ENCODE measurements around the gene SEMA3A. TPM values are rescaled to one million over a fixed set of nuclear protein-coding genes. Genes with fewer than 3 reads are reported as not detected.

SEMA3A gene
- total and polyA plus RNA-seq, 2 donors (not counting 1 experiment from before 2014, with no cell fraction given): 45.2 to 60.8 TPM

- Histone ChIP-seq H2AFZ (ENCODE audit: low read length) (no peak overlapping the region), H3K9ac (ENCODE audit: insufficient read depth, low read length) (no peak overlapping the region), H3K27me3 (ENCODE audit: control insufficient read depth, insufficient read depth, low read length) (no peaks in the 10 kb centered on the region), H3K4me3 (replicated peaks in 1 of 4; ENCODE audit: control extremely low read depth in 1 of 4, insufficient read depth in 1 of 4, low read depth in 3 of 4, low read length in 4 of 4) (no peak overlapping the region), H3K27ac (ENCODE audit: insufficient read depth, low read length) (no peak overlapping the region), H3K79me2 (ENCODE audit: control insufficient read depth, insufficient read depth, low read length) (no peaks in the 10 kb centered on the region), H4K20me1 (ENCODE audit: control insufficient read depth, extremely low read depth, insufficient read depth, low read length) (no peaks in the 10 kb centered on the region), H3K9me3 (ENCODE audit: control insufficient read depth, insufficient read depth, low read depth, low read length) (no peaks in the 10 kb centered on the region), H3K4me1 (ENCODE audit: control insufficient read depth, extremely low read depth, insufficient read depth, low read length) (no peaks in the 10 kb centered on the region), H3K36me3 (ENCODE audit: control insufficient read depth, insufficient read depth, low read length) (no peaks in the 10 kb centered on the region), H3K4me2 (ENCODE audit: extremely low read depth, insufficient read depth, low read length) (no peak overlapping the region)
- TF ChIP-seq EZH2 (IDR thresholded peaks at IDR 0.05; ENCODE audit: low read length, missing control alignments): no peak
- TF ChIP-seq CTCF (conservative IDR thresholded peaks at IDR 0.05 in 1 of 2, IDR thresholded peaks at IDR 0.05 in 1 of 2; ENCODE audit: low read depth in 1 of 2, low read length in 2 of 2): peak in 1 of 2 donors; percentile 41
- DNase-seq (ENCODE audit: low read depth in 2 of 2): peak; percentile 33 to 70
Measured at GRCh38 chr7:84100866-84101265, 93.7 kb downstream of the SEMA3A start.

- no peaks in the 10 kb centered on the region for H4K20me1 ChIP-seq (ENCODE audit: control insufficient read depth, extremely low read depth, insufficient read depth, low read length)
- peaks cover 3% of the 10 kb centered on the region for H3K79me2 ChIP-seq (ENCODE audit: control insufficient read depth, insufficient read depth, low read length)
- H3K9ac ChIP-seq (ENCODE audit: insufficient read depth, low read length): no peak overlapping the region
- H3K9me3 ChIP-seq (ENCODE audit: control insufficient read depth, insufficient read depth, low read depth, low read length): no peaks in the 10 kb centered on the region
- H2AFZ ChIP-seq (ENCODE audit: low read length): no peak overlapping the region
- no peaks in the 10 kb centered on the region for H3K4me1 ChIP-seq (ENCODE audit: control insufficient read depth, extremely low read depth, insufficient read depth, low read length)
- H3K27ac ChIP-seq (ENCODE audit: insufficient read depth, low read length): no peak overlapping the region
- DNase-seq (ENCODE audit: low read depth in 2 of 2): no peak
- no peaks in the 10 kb centered on the region for H3K36me3 ChIP-seq (ENCODE audit: control insufficient read depth, insufficient read depth, low read length)
- TF ChIP-seq EZH2 (IDR thresholded peaks at IDR 0.05; ENCODE audit: low read length, missing control alignments) (no peak), CTCF (conservative IDR thresholded peaks at IDR 0.05 in 1 of 2, IDR thresholded peaks at IDR 0.05 in 1 of 2; ENCODE audit: low read depth in 1 of 2, low read length in 2 of 2) (no peak)
- no peaks in the 10 kb centered on the region for H3K27me3 ChIP-seq (ENCODE audit: control insufficient read depth, insufficient read depth, low read length)
- H3K4me2 ChIP-seq (ENCODE audit: extremely low read depth, insufficient read depth, low read length): no peak overlapping the region
- H3K4me3 ChIP-seq (replicated peaks in 1 of 4; ENCODE audit: control extremely low read depth in 1 of 4, insufficient read depth in 1 of 4, low read depth in 3 of 4, low read length in 4 of 4): no peak overlapping the region
Measured at GRCh38 chr7:84095971-84096370, 98.6 kb downstream of the SEMA3A start.

GRCh38 chr7:84092207-84092606, 102.4 kb downstream of the SEMA3A start:
- H3K79me2 ChIP-seq (ENCODE audit: control insufficient read depth, insufficient read depth, low read length): peaks cover 3% of the 10 kb centered on the region
- DNase-seq (ENCODE audit: low read depth in 2 of 2): peak in 1 of 2 donors; percentile 53
- H4K20me1 ChIP-seq (ENCODE audit: control insufficient read depth, extremely low read depth, insufficient read depth, low read length): no peaks in the 10 kb centered on the region
- H3K4me2 ChIP-seq (ENCODE audit: extremely low read depth, insufficient read depth, low read length): peak overlapping the region; percentile 90
- peak overlapping the region; percentile 20 for H3K27ac ChIP-seq (ENCODE audit: insufficient read depth, low read length)
- no peaks in the 10 kb centered on the region for H3K36me3 ChIP-seq (ENCODE audit: control insufficient read depth, insufficient read depth, low read length)
- TF ChIP-seq EZH2 (IDR thresholded peaks at IDR 0.05; ENCODE audit: low read length, missing control alignments): no peak
- no peak for TF ChIP-seq CTCF (conservative IDR thresholded peaks at IDR 0.05 in 1 of 2, IDR thresholded peaks at IDR 0.05 in 1 of 2; ENCODE audit: low read depth in 1 of 2, low read length in 2 of 2)
- no peak overlapping the region for H3K9ac ChIP-seq (ENCODE audit: insufficient read depth, low read length)
- no peaks in the 10 kb centered on the region for H3K9me3 ChIP-seq (ENCODE audit: control insufficient read depth, insufficient read depth, low read depth, low read length)
- H3K4me3 ChIP-seq (replicated peaks in 1 of 4; ENCODE audit: control extremely low read depth in 1 of 4, insufficient read depth in 1 of 4, low read depth in 3 of 4, low read length in 4 of 4): peak overlapping the region in 3 of 4 experiments; percentile 4 to 44 (median 5)
- no peaks in the 10 kb centered on the region for H3K4me1 ChIP-seq (ENCODE audit: control insufficient read depth, extremely low read depth, insufficient read depth, low read length)
- H2AFZ ChIP-seq (ENCODE audit: low read length): peak overlapping the region; percentile 62
- no peaks in the 10 kb centered on the region for H3K27me3 ChIP-seq (ENCODE audit: control insufficient read depth, insufficient read depth, low read length)
